Measurements from ENCODE around the gene ATP6V0A1.
"Not testable (repeated sequence)": the region's sequence is repeated elsewhere in the genome, so short reads cannot be mapped to it uniquely, and the experiment has no call there.

The ATP6V0A1 gene

DNA sequence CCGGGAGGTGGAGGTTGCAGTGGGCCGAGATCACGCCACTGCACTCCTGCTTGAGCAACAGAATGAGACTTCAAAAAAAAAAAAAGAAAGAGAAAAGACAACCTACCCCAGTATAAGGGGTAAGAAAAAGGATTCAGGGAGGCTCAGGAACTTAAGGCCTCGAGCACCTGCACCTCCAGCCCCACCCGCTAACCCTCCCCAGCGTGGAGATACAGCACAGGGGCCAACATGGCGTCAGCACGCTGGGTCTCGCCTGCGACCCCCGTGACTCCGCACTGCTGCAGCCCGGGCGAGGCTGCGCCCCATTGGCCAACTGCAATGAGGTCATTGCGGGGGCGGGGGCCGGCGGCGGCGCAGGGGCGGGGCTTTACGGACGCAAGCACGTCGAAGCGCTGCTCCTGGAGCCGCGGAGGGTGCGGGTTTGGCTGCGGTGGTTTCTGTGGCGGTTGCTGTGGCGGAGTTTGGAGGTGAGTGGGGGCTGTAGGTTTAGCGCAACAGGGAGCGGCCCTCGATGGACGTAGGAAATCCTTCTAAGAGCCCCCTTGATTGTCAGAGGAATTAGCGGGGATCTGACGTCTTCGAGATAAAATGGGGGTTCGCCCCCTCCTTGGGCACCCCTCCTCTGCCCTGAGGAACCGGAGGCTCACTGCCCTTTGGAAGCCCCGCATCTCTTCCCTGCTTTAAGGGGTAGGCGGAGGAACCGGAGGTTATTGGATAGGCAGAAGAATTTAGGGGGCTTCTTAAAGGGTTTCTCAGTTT is at the start of gene ATP6V0A1:
Gene ATP6V0A1 (plus strand): TSS at position 382 of the 759 bp plus-strand sequence. CDS start 2,017 bp downstream, outside the sequence.
- peak; percentile 65 for DNase-seq (ENCODE audit: low read depth)

DNA sequence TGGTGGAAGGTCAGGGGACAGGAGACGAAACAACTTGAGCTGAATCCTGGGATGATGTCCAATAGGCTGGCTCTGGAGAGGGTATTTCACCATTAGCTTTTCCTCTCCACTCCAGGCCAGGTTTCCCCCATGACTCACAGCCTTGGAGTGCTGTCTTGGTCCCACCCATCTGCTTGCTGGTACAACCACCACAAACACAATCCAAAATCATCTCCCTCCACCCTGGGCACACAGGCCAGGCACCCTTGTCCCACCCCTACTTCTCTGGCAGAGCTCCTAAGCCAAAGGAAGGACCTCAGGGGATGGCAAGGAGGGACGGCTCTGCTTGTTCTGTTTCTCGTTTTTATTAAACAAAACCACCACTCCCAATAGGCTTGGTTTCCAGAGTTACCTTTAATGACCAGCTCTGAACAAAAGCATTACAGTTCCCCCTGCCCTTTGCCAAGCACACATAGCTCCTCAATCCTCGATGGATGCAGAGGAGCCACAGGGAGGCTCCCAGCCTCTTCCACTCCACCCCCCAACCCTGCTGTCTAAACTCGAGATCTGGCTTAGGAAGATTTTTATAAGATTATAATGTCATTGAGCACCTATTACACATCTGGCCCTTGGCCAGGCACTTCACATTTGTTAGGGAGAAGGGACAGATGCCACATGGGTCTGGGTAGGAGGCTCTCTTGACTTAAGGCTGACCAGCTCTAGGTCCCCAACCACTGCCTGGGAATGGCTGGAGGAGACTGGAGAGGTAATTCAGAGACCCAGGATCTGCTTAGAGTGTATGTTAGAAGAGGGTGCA is 49.0 kb upstream of the ATP6V0A1 start:
- peak; percentile 92 for DNase-seq (ENCODE audit: low read depth)

DNA sequence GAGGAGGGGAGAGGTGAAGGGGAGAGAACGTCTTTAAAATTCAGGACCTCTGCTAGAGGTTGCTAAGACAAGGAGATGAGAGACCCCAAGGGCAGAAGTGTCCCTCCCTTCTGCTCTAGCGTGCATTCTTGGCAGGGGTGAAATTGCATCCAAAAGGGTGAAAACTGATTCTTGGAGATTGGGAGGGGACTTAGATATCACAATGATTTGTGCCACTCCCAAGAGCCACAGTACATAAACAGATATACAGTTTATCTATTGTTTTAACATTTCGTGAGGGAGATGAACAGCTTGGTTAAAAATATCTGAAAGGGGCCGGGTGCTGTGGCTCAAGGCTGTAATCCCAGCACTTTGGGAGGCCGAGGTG is 48.4 kb upstream of the ATP6V0A1 start:
- DNase-seq (ENCODE audit: low read depth) = no peak

DNA sequence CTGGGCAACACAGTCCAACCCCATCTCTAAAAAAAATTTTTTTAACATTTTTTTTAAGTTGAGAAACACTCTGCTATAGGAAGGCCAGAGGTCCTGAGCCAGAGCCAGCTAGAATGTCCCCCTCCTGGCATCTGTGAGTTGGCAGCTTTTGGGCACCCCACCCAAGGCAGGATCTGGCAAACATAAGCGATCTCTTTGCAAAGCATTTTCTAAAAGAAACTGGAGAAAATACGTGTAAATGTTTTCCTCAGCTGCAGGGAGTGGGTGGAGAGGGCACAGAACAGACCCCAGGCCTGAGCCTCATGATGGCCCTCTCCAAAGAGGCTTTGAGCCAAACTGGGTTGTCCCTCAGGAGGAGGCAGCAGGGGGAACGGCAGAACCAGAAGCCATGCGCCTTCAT is 47.3 kb upstream of the ATP6V0A1 start:
- DNase-seq (ENCODE audit: low read depth) = no peak

DNA sequence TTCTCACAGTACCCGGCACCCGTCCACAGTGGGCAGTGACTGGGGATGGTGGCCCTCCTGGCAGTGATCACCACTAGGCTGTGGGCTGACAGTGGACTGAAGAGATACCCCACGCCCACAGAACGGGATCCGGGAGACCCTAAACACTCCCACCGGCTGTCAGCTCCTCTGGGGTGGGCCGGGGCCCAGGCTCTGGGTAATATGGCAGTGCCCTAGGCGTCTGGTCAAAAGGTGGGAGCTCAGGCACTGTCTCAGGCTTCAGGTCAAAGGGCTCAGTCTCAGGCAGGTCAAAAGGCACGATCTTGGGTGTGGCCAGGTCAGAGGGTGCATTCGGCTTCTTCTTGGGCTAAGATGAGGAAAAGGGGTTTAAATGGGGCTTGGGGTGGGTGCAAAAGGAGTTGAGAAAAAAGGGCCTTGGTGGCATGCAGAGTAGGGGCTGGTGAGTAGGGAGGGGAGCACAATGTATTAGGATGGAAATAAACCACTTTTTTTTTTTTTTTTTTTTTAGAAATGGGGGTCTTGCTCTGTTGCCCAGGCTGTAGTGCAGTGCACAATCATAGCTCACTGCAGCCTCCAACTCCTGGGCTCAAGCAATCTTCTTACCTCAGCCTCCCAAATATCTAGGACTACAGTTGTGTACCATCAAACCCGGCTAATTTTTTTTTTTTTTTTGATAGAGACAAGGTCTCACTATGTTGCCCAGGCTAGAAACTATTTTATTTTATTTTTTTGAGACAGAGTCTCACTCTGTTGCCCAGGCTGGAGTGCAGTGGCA is 46.6 kb upstream of the ATP6V0A1 start:
- DNase-seq (ENCODE audit: low read depth) = no peak

DNA sequence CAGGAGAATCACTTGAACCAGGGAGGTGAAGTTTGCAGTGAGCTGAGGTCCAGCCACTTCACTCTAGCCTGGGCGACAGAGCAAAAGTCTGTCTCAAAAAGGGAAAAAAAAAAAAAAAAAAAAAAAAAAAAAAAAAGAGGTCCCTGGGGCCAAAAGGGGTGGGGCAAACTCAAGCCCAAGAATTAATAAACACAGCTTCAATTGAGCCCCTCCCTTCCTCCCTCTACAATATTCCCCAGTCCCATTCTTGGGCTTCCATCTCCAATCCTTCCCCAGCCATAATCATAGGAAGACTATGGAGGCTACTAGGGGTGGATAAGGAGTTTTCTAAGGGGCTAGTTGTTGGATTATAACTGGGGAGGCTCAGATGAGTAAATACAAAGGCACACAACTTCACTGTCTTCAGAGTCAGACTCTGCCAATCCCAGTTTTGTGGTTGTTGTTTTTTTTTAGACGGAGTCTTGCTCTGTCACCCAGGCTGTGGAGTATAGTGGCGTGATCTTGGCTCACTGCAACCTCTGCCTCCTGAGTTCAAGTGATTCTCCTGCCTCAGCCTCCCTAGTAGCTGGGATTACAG is 45.1 kb upstream of the ATP6V0A1 start:
- no peak for DNase-seq (ENCODE audit: low read depth)

DNA sequence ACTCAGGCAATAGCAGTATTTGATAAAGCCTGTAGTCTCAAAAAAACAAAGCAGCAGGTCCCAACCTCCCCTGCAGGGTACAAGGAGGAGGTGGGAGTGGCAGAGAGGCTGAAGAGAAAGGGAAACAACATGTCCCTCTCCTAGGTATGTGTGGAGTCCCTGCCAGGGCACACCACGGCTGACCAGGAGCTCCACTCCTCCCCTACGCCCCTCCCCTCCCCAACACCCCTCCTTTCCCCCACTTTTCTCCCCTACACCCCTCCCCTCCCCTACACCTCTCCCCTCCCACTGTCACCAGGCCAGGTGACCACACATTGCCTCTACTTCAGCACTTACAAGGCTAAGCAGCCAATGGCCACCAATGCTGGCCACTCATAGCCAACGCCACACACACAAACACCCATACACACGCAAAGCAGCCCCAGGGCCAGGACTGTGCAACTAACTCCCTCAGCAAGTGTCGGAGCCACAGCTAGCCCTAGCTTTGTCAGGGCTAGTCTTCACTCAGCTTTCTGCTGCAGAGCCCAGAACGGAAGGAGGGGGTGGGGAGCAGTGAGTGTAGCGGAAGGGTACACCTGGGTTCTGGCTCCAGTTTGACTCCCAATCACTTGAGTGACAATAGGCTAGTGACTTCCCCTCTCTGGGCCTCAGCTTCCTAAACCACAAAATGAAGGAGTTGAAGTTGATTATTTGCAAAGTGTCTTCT is 43.8 kb upstream of the ATP6V0A1 start:
- DNase-seq (ENCODE audit: low read depth) = no peak

DNA sequence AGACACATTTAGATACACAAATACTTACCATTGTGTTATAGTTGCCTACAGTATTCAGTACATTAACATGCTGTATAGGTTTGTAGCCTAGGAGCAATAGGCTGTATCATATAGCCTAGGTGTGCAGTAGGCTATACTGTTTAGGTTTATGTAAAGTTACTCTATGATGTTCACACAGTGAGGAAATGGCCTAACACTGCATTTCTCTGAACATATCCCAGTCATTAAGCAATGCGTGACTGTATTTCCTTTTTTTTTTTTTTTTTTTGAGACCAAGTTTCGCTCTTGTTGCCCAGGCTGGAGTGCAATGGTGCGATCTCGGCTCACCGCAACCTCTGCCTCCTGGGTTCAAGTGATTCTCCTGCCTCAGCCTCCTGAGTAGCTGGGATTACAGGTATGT is 40.7 kb upstream of the ATP6V0A1 start:
- not testable (repeated sequence) for DNase-seq (ENCODE audit: low read depth)

DNA sequence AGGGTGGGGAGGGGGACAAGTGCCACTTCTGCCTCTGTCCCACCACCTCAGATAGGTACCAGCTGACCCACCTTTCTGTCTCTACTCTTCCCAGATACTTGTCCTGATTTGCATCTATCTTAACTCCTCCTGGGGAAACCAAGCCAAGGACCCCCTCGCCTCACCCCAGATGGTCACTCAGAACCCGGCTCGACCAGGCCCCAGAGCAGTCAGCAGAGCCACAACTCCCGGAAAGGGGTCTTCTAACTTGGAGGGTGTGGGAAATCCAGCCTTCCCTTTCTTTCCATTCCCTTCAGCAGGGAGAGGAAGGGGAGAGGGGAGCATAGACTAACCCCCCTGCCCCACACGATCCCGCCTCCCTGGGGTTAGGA is 37.6 kb upstream of the ATP6V0A1 start:
- no peak for DNase-seq (ENCODE audit: low read depth)

DNA sequence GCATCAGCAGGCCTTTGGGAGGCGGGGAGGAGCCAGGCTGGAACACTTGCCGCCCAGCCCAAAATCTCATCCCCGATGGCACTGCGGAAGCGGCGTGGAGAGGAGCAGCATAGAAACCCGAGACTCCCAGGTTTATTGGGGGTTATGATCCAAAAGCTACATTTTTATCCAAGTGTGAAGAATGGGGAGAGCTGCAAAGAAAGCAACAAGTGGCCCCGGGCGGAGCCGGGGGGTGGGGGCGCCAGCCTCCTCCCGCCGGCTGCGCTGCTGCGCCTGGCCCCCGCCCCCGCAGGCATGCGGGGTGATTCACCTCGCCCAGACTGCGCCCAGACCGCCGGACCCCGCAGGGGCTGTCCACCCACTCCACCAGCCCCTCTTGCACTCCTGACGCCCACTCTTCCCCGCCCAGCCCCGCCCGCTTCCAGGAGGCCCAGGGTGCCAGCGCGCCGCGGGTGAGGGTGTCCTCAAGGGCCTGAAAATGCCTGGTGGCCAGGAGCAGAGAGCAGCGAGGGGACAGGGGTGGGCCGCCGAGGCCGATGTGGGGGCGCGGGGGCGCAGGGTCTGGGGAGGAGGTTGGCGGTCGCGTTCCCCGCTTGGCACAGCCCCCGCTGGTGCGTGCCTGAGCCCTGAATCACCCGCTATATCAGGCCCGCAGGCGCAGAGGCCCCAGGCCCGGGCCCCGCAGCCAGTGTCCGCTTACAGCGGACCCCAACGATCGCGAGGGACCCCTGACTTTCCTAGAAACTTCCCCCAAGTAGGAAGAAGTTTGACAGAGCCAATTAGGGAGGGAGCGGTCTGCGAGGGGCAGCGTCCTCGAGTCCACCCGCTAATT is 37.0 kb upstream of the ATP6V0A1 start:
- peak; percentile 45 for DNase-seq (ENCODE audit: low read depth)

DNA sequence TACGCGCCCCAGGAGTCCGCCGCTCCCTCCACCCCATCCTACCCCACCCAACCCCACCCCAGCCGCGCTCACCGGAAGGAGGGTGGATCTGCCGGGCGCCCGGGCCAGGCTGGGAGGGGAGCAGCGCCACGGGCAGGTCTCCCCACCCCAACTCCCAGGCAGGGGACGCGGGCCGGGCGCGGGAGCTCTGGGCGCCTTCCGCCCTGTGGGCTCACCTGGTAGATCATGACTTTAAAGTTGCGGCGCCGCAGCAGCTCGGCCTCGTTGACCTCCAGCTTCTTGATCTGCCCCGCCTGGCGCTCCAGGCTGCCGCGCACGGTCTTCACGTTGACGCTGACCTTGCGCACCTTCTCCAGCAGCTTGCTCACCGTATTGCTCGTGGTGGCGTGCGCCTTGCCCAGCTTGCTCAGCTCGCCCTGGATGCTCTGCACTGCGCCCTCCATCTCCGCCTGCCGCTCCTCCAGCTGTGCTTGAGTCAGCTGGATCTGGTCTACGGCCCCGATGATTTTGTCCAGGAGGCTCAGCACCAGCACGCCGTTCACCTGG is 36.2 kb upstream of the ATP6V0A1 start:
- no peak for DNase-seq (ENCODE audit: low read depth)

DNA sequence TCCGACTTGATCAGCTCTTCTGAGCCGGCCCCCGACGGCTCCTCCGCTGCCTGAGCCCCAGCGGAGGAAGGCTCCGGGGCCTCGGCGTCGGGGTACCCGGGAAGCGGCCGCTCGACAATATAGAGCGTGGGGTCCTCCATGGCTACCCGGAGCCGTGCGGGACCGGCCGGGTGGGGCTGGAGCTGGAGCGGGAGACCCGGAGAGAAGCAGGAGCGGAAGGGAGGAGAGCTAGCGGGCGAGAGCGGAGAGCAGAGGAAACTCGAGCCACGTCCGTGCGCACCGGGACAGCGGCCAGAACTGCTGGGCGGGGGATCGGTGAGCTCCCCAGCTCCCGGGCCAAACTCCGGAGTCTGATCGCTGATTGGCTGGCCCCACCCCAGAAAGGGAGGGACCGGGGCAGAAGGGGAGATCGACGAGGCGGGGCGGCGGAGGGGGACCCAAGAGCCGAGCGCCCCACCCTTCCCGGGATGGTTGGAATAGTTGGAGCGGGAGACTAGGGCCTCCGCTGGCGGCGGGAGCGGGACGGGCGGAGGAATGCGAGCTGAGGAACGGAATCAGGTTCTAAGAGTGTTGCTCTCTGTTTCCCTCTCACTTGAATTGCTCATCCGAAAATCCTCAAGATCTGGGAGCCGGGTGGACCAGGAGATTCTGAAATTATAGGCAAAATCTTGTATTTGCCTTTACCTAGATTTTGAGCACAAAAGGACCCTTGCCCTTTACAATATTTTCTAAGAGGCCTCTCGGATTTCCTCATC is 35.5 kb upstream of the ATP6V0A1 start, which contains the start of gene CAVIN1:
Gene CAVIN1 (minus strand): TSS at position 299 of the 755 bp plus-strand sequence. CDS start 159 bp downstream, at position 140.
- DNase-seq (ENCODE audit: low read depth) = peak; percentile 97

DNA sequence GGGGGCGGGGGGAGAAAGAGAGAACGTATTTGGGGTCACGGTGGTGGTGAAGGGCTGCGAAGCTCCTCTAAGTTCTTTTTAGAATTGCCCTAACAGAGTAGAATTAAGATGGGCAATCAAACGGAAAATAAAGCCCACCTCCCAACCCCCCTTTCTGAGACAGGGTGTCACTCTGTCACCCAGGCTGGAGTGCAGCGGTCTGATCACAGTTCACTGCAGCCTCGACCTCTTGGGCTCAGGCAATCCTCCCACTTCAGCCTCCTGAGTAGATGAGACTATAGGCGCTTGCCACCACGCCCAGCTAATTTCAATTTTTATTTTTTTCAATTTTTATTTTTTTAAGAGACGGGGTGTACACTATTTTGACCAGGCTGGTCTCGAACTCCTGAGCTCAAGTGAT is 34.9 kb upstream of the ATP6V0A1 start:
- no peak for DNase-seq (ENCODE audit: low read depth)

DNA sequence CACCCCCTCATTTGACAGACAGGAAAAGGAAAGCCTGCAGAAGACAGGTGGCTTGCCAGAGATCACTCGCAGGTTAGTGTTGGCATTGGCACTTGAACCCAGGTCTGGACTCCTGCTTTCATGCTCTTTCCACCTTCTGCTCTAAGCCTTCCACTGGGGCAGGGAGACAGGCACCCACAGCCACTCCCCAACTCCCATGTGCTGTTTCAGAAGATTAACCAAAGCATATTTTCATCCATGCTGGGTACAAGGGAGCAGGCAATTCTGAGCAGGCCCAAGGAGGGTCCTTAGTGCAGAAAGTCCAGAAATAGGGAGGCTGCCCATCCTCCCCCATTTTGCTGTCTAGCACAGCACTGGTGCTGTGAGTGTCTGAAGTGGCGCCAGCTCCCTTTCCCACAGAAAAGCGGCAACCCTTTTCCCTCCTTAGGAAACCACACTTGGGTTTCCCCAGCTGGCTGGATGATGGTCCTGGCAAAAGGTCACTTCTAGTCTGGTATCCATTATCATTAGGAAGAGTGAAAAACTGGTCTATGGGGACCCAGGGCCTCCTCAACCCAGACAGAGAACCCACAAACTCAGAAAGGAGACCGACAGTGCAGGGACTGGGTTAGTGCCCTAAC is 33.6 kb upstream of the ATP6V0A1 start:
- no peak for DNase-seq (ENCODE audit: low read depth)

DNA sequence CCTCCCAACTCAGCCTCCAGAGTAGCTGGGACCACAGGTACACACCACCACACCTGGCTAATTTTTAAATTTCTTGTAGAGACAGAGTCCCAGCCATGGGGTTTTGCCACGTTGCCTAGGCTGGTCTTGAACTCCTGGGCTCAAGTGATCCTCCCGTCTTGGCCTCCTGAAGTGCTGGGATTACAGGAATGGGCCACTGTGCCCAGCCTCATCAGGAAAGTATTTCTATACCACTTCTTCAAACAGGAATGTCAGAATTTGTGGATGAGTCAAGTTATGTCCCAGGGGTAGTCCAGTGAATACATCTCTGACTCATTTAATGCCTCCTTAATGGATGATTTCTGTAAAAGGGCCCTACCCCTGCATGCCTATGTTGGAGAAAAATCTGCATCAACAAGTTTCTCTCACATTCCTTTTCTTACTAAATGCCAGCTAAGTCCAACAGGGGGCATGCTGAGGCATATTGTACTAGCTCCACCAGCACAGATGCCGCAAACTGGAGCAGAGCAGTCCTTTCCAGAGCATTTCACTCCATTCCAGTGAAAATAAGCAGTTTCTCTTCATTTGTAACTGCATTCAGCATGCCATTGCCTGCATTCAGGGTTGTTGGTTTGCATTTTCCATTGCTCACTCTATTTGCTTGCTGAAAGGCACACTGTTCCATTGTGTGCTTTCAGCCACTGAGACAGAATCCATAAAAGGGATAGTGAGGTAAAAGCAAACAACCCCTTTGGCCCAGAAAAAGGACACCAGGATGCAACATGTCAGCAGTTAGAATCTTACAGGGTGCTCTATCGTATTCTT is 30.3 kb upstream of the ATP6V0A1 start:
- DNase-seq (ENCODE audit: low read depth) = peak; percentile 96

DNA sequence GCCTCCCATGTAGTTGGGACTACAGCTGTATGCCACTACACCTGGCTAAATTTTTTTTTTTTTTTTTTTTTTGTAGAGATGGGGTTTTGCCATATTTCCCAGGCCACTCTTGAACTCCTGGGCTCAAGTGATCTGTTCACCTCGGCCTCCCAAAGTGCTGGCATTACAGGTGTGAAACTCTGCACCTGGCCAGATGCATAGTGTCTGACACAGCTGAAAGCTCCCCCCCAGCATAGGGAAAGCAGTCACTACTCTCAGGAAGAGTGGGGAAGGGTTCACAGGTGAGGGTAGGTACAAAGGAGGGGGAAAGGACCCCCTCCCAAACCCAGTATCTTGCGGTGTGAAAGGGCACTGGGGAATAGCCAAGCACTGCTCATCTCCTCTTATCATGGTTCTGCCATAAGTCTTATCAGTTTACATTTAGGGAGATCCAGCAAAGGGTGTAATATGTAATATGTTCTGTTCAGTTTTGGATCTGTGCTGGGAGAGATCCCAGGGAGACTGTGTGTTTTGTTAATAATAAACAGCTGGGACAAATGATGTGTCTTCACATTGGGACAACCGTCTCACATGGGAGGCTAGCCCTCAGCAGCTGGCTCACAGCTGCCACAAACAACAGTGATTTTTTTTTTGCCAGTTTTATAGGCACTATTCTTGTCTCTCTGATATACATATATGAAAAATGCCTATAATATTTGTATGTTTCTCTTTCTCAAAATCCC is 28.8 kb upstream of the ATP6V0A1 start:
- no peak for DNase-seq (ENCODE audit: low read depth)

DNA sequence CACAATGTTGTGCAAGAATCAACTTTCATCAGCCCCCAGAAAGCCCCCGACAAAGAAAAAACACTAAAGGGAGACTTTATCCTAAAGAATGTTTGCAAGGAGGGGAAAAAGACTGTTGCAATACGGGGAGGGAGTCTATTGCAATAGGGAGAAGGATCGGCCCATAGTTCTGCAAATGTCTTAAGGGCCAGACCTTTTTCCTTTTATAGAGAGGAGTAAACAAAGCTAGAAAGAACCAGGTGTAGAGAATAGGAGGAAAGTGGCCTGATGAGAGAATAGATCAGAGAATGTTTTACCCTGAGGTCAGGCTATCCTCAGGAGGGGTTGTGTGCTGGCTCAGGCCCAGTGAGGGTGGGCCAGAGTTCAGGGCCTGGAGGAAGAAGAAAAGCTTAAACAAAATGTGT is 26.9 kb upstream of the ATP6V0A1 start:
- no peak for DNase-seq (ENCODE audit: low read depth)

DNA sequence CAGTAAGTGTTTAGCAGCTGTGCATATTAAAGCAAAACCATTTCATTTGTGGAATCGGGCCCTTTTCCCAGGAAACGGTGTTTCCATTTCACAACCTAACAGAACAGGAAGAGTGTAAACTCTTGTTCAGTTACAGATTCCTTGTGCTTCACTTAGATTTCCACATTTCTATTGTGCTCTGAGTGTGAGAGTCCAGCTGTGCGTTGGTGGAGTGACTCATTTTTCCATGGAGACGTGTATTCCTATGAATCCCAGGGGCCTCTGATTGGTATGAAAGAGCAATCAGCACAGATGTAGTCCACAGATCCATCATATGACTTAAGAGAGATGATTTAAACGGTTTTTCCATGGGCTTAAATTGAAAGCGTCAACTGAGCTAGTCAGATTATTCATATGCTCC is 22.3 kb upstream of the ATP6V0A1 start:
- peak; percentile 94 for DNase-seq (ENCODE audit: low read depth)

Data from fibroblast of the conjunctiva (primary cell).